Testis (tissue), 3 donors: ENCODE results near the gene GLRA1. TPM values are rescaled to one million over a fixed set of nuclear protein-coding genes. Genes with fewer than 3 reads are reported as not detected.
"Not testable (repeated sequence)": the region's sequence is repeated elsewhere in the genome, so short reads cannot be mapped to it uniquely, and the experiment has no call there.

ENCODE experiments used
- DNase-seq: peaks from one replicate; pipeline ENCODE4 v3.0.0-alpha.2; 2019
- H3K27ac ChIP-seq, 2 donors: fragments of 200-600 bp; sonication (generic); one replicate each; pipeline ENCODE4 v1.5.1; 2019
- H3K27me3 ChIP-seq: fragments of 200-600 bp; sonication (generic); one replicate; pipeline ENCODE4 v1.5.1; 2019
- H3K36me3 ChIP-seq: fragments of 200-600 bp; sonication (generic); one replicate; pipeline ENCODE4 v1.5.1; 2017; ENCODE audit warnings: low read depth; ENCODE audit errors: missing control alignments
- H3K4me1 ChIP-seq: fragments of 200-600 bp; sonication (generic); one replicate; pipeline ENCODE4 v1.5.1; 2019
- H3K4me3 ChIP-seq, 2 donors: fragments of 200-600 bp; sonication (generic); one replicate each; pipeline ENCODE4 v1.5.1; 2017 to 2019
- H3K9me3 ChIP-seq: fragments of 200-600 bp; sonication (generic); one replicate; pipeline ENCODE4 v1.5.1; 2017
- POLR2A ChIP-seq: fragments of 450-650 bp; IDR thresholded peaks from one replicate; pipeline ENCODE4 v1.6.1; 2017; ENCODE audit warnings: antibody characterized with exemption, mild to moderate bottlenecking, moderate library complexity
- WGBS, 2 donors: methylation state at CpG; one replicate each; pipeline ENCODE4 v1.1.5; 2018; 5-methylcytosine and 5-hydroxymethylcytosine counted together
- intact Hi-C: fragments of 100-400 bp; cut with DNase I; formaldehyde crosslinking; loops from one replicate; pipeline ENCODE4 v1.15.1; 2023; ENCODE audit warnings: low total_unique reads
- polyA plus RNA-seq: library from polyadenylated mRNA; stranded (reverse); fragments of 350-450 nt; fragmentation: Illumina TruSeq; extraction: RNeasy Lipid Tissue Mini Kit (QIAGEN cat#74804); gene quantifications from one replicate; pipeline ENCODE4 v1.2.3, GENCODE V29; 2014; ENCODE audit warnings: low read depth, low replicate concordance; ENCODE audit not compliant: insufficient read depth
- total RNA-seq, 2 donors: library from RNA; depleted of rRNA; stranded (reverse); fragments of >200 nt; gene quantifications; one replicate each; pipeline ENCODE4 v1.2.3, GENCODE V29; 2016
- TF ChIP-seq, protein P1 (sequence below), 3 experiments: fragments of 450-650 bp in 2 of 3; fragments of 200-600 bp in 1 of 3; sonication (generic) in 1 of 3; IDR thresholded peaks; one replicate each; pipeline ENCODE4 v1.5.1; 2016 to 2019; ENCODE audit warnings: antibody characterized with exemption in 3 of 3, mild to moderate bottlenecking in 2 of 3, moderate library complexity in 1 of 3

GLRA1 gene
- total and polyA plus RNA-seq, 3 donors from 2014 or later, result not detected

DNA sequence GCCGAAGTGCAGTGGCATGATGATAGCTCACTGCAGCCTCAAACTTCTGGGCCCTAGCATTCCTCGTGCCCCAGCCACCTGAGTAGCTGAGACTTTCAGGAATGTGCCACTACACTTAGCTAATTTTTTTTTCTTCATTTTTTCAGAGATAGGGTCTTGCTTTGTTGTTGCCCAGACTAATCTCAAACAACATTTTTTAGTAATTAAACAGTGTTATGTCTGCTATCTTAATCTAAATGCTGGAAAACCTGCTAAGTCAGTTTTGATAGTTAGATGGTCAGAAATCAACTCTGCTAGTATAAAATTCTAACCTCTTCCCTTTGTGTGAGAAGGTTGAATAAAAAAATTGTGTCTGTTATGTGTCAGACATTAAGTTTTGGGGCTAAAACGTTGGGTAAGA lies 140.5 kb downstream of the GLRA1 start:
- intact Hi-C loops, result no loop called here
- no peaks in the 10 kb centered on the region for H3K9me3 ChIP-seq
- no peak overlapping the region for H3K4me3 ChIP-seq
- H3K4me1 ChIP-seq, result no peaks in the 10 kb centered on the region
- 68 to 74% methylated on average over 3 of the region's 3 CpGs for WGBS, 2 donors
- H3K36me3 ChIP-seq, result no peaks in the 10 kb centered on the region
- DNase-seq, result no peak
- no peak for TF ChIP-seq POLR2A
- TF ChIP-seq, protein P1, sequence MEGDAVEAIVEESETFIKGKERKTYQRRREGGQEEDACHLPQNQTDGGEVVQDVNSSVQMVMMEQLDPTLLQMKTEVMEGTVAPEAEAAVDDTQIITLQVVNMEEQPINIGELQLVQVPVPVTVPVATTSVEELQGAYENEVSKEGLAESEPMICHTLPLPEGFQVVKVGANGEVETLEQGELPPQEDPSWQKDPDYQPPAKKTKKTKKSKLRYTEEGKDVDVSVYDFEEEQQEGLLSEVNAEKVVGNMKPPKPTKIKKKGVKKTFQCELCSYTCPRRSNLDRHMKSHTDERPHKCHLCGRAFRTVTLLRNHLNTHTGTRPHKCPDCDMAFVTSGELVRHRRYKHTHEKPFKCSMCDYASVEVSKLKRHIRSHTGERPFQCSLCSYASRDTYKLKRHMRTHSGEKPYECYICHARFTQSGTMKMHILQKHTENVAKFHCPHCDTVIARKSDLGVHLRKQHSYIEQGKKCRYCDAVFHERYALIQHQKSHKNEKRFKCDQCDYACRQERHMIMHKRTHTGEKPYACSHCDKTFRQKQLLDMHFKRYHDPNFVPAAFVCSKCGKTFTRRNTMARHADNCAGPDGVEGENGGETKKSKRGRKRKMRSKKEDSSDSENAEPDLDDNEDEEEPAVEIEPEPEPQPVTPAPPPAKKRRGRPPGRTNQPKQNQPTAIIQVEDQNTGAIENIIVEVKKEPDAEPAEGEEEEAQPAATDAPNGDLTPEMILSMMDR (IDR thresholded peaks at IDR 0.05), result no peak
- H3K27ac ChIP-seq, result no peak overlapping the region
- H3K27me3 ChIP-seq, result no peaks in the 10 kb centered on the region

DNA sequence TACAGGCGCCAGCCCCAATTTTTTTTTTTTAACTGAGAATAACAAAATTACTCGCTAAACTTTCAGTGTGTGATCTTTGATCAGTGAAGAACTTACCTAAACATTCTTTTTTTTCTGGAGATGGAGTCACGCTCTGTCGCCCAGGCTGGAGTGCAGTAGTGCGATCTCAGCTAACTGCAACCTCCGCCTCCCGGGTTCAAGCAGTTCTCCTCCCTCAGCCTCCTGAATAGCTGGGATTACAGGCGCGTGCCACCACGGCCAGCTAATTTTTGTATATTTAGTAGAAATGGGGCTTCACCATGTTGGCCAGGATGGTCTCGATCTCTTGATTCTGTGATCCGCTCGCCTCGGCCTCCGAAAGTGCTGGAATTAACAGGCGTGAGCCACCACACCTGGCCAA lies 141.0 kb downstream of the GLRA1 start:
- WGBS, 2 donors, result 95% methylated on average over 13 to 16 of the region's 16 CpGs
- intact Hi-C loops, H3K27ac ChIP-seq, H3K4me3 ChIP-seq, H3K9me3 ChIP-seq, H3K27me3 ChIP-seq, DNase-seq, H3K36me3 ChIP-seq, H3K4me1 ChIP-seq: not testable (repeated sequence)

- Histone ChIP-seq H3K9me3 (no peaks in the 10 kb centered on the region), H3K4me3 (no peak overlapping the region), H3K27ac (no peak overlapping the region), H3K36me3 (no peaks in the 10 kb centered on the region), H3K4me1 (no peaks in the 10 kb centered on the region), H3K27me3 (no peaks in the 10 kb centered on the region)
- intact Hi-C loops, result no loop called here
- no peak for DNase-seq
- no peak for TF ChIP-seq POLR2A
- TF ChIP-seq, protein P1 (IDR thresholded peaks at IDR 0.05), result no peak
- WGBS, 2 donors, result 48 to 54% methylated on average over 1 of the region's 1 CpG
Observed at GRCh38 chr5:151781201-151781600, 143.4 kb downstream of the GLRA1 start.

GRCh38 chr5:151780348-151780747 lies 144.3 kb downstream of the GLRA1 start:
- no peaks in the 10 kb centered on the region for H3K36me3 ChIP-seq
- no peak overlapping the region for H3K4me3 ChIP-seq
- H3K4me1 ChIP-seq, result no peaks in the 10 kb centered on the region
- DNase-seq, result no peak
- H3K27me3 ChIP-seq, result no peaks in the 10 kb centered on the region
- intact Hi-C loops, result no loop called here
- no peak overlapping the region for H3K27ac ChIP-seq
- TF ChIP-seq, protein P1 (IDR thresholded peaks at IDR 0.05), result no peak
- no peak for TF ChIP-seq POLR2A
- 87 to 95% methylated on average over 11 of the region's 11 CpGs for WGBS, 2 donors
- H3K9me3 ChIP-seq, result no peaks in the 10 kb centered on the region

DNA sequence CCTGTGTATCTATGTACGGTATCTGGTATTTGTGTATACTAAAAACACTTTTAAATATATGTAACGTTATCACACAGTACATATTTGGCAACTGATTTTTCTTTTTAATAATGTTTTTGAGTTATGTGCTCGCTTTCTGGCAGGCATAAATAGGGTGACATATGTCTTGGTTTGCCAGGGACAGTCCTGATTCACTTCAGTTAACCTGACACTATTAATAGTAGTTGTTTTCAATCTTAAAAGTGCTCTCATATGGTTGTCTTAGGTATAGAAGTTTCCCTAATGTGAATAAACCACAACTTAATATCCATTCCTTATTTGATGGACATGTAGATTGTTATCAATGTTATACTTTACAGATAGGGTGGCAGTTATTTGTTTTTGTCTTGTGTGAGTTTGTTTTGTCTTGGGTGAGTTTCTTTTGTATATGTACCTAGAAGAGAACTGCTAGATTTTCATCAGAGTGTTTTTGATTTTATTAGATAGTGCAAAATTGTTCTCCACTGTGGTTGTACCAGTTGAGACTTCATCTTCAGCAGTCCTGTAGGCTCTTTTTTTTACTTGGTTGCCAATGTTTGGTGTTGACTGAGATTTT lies 145.0 kb downstream of the GLRA1 start:
- 80 to 93% methylated on average over 3 of the region's 3 CpGs for WGBS, 2 donors
- TF ChIP-seq, protein P1 (IDR thresholded peaks at IDR 0.05), result no peak
- TF ChIP-seq POLR2A, result no peak
- H3K4me3 ChIP-seq, result no peak overlapping the region
- DNase-seq, result no peak
- no peaks in the 10 kb centered on the region for H3K27me3 ChIP-seq
- H3K9me3 ChIP-seq, result no peaks in the 10 kb centered on the region
- intact Hi-C loops, result no loop called here
- no peak overlapping the region for H3K27ac ChIP-seq
- peaks cover 4% of the 10 kb centered on the region for H3K4me1 ChIP-seq
- no peaks in the 10 kb centered on the region for H3K36me3 ChIP-seq
